HS-5 (cell line): ENCODE measurements around the gene RAVER1.
A peak's percentile ranks its signal among the peaks of the same experiment; 100 is the strongest.

Experiments used
- DNase-seq: peaks from one replicate; pipeline ENCODE4 v3.0.0-alpha.2; 2012; ENCODE audit warnings: low read depth

The RAVER1 gene

DNA sequence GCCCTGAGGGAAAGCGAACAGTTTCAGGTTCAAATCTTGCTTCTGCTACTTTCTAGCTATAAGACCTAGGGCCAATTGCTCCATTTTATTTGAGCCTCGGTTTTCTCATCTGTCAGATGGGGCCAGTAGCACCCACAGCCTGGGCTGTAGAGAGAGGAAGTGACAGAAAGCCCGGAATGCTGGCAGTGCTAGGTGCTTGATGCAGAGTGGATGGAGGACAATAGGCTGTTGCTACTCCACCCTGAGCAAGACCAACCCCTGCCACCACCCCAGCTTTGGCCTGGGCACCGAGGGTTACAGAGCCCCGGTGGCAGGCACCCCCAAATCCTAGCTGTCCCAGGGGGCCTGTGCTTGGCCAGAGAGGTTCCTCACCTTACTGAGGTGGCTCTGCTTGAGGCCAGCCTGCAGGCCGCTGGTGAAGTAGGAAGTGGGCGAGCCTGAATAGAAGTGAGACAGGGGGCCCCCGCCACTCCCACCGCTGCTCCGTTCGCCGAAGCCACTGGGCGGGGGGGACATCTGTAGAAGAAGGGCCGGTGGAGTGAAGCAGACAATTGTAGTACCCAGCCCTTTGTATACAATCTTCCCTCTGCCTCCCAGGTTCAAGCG lies 15.4 kb downstream of the RAVER1 start:
- DNase-seq, result no peak

GRCh38 chr19:10317045-10317856 lies 16.1 kb downstream of the RAVER1 start:
- no peak for DNase-seq

GRCh38 chr19:10316229-10317044 lies 16.9 kb downstream of the RAVER1 start:
- no peak for DNase-seq

GRCh38 chr19:10315335-10316214 lies 17.8 kb downstream of the RAVER1 start, which contains the start of gene FDX2:
TSS of gene FDX2 (minus strand) at chr19:10316015. CDS start at chr19:10315996, 19 bp downstream.
- peak; percentile 65 for DNase-seq

- DNase-seq, result no peak
Observed at GRCh38 chr19:10309423-10309822, 23.9 kb downstream of the RAVER1 start, which contains the start of gene ZGLP1. TSS of gene ZGLP1 (minus strand) at chr19:10309815.

DNA sequence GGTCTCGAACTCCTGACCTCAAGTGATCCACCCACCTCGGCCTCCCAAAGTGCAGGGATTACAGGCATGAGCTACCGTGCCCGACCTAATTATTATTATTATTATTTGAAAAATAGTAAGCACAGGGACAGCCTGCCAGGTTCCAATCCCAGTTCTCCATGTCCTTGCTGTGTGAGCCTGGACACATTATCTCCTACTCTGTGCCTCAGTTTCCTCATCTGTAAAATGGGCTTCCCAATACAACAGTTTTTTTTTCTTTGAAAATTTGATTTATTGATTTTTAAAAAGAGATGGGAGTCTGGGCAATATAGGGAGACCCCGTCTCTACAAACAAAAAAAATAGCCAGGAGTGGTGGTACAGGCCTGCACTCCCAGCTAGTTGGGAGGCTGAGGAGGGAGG lies 27.0 kb downstream of the RAVER1 start:
- no peak for DNase-seq

- no peak for DNase-seq
Observed at GRCh38 chr19:10305139-10305806, 28.1 kb downstream of the RAVER1 start.

- DNase-seq, result no peak
Observed at GRCh38 chr19:10299545-10300458, 33.5 kb downstream of the RAVER1 start.

DNA sequence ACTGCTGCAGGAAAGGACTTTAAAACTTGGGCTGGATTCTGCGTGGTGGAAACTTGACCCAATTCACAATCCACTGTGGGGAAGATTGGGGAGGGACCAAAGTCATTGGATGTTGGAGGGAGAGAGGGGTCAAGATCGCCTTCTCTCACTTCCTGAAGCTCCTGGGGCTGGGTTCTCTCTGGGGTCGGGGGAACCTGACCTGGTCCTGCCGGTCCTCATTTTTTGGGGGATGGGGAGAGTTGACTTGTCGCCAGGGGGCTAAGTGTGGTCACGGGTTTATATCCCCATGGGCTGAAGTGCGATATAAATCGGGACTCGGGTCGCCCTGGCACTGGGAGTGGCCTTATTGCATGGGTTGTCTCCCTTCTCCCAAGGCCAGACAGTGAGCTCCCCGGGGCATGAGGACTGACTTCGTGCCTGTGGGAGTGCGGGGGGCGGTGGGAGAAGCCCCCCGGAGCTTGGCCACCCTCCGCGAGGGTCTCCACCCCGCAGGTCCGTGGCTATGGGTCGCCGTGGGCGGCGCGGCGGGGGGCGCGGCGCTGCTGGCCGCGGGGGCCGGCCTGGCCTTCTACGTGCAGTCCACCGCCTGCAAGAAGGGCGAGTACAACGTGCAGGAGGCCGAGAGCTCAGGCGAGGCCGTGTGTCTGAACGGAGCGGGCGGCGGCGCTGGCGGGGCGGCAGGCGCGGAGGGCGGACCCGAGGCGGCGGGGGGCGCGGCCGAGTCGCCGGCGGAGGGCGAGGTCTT lies 37.3 kb downstream of the RAVER1 start:
- no peak for DNase-seq

DNA sequence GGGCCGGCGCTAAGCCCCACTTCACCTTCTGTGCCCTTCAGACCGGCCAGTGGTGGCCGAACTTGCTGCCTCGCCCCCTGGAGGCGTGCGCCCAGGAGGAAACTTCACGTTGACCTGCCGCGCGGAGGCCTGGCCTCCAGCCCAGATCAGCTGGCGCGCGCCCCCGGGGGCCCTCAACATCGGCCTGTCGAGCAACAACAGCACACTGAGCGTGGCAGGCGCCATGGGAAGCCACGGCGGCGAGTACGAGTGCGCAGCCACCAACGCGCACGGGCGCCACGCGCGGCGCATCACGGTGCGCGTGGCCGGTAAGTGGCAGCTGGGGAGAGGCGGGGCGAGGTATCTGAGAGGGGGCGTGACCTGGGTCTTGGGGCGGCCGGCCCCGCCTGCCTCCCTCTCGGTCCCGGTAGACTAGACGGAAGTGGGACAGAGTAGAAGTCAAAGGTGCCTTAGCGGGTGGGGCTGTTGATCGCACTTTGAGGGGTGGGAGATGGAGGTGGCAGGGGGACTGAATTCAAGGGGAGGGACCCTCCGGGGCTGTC lies 38.0 kb downstream of the RAVER1 start:
- no peak for DNase-seq

- no peak for DNase-seq
Observed at GRCh38 chr19:10294368-10294697, 39.0 kb downstream of the RAVER1 start.

DNA sequence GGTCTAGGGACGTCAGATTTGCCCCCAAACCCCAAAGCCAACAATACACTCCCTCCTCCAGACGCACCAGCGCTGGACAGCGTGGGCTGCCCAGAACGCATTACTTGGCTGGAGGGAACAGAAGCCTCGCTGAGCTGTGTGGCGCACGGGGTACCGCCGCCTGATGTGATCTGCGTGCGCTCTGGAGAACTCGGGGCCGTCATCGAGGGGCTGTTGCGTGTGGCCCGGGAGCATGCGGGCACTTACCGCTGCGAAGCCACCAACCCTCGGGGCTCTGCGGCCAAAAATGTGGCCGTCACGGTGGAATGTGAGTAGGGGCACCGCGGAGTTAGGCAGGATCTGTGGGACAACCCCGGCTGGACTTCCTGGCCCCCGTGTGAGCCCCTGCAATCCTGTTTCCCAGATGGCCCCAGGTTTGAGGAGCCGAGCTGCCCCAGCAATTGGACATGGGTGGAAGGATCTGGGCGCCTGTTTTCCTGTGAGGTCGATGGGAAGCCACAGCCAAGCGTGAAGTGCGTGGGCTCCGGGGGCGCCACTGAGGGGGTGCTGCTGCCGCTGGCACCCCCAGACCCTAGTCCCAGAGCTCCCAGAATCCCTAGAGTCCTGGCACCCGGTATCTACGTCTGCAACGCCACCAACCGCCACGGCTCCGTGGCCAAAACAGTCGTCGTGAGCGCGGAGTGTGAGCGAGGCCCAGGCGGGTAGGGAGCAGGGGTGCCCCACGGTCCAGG lies 39.5 kb downstream of the RAVER1 start:
- DNase-seq, result no peak

DNA sequence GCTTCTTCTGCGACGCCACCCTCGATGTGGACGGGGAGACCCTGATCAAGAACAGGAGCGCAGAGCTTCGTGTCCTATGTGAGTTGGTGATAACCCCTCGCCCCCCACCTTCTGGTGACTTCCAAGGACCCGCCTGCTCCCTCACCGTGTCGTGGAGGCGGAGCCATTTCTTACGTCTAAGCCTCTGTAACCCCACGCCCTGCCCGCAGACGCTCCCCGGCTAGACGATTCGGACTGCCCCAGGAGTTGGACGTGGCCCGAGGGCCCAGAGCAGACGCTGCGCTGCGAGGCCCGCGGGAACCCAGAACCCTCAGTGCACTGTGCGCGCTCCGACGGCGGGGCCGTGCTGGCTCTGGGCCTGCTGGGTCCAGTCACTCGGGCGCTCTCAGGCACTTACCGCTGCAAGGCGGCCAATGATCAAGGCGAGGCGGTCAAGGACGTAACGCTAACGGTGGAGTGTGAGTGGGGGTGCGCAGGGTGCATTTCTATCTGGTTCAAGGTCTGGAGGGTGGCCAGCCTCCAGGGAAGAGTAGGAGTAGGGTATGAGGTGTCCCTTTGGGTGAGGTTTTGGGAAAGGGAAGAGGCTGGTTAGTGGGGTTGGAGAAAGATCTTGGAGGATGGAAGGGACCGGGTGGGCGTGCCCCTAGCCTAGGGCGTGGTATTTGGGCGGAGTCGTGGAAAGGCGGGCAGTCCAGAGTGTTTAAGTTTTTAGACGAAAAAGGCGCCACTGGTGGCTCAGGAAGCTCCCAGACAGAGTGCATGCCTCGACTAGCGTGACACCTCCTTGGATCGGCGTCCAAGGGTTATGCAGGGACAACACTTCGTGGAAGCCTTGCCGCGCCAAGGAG lies 40.3 kb downstream of the RAVER1 start:
- DNase-seq, result no peak

DNA sequence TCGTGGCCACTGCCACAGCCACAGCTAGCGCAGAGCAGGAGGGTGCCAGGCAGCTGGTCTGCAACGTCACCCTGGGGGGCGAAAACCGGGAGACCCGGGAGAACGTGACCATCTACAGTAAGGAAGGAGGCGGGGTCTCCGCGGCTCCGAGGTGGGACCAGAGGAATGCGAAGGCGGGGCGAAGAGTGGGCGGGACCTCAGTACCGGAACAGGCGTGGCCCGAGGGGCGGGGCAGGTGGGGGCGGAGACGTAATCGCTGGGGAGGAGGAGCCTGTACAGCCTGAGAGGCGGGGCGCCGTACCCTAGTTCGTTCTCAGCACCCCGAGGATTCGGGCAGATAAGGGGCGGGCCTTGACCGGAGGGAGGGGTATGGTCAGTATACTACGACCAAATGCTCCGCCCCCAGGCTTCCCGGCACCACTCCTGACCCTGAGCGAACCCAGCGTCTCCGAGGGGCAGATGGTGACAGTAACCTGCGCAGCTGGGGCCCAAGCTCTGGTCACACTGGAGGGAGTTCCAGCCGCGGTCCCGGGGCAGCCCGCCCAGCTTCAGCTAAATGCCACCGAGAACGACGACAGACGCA lies 41.0 kb downstream of the RAVER1 start:
- no peak for DNase-seq

DNA sequence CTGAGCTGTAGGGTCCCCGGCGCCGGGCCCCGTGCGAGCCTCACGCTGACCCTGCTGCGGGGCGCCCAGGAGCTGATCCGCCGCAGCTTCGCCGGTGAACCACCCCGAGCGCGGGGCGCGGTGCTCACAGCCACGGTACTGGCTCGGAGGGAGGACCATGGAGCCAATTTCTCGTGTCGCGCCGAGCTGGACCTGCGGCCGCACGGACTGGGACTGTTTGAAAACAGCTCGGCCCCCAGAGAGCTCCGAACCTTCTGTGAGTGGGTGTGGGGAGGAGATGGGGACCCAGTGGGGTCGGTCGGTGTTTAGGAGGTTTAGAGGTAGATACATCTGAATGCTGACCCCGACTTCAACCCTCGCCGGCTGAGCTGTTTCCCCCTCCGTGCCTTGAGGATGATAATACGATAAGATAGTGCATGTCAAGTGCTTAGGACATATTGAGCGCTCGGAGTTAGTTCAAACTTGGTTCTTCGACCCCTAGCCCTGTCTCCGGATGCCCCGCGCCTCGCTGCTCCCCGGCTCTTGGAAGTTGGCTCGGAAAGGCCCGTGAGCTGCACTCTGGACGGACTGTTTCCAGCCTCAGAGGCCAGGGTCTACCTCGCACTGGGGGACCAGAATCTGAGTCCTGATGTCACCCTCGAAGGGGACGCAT lies 41.6 kb downstream of the RAVER1 start:
- no peak for DNase-seq

DNA sequence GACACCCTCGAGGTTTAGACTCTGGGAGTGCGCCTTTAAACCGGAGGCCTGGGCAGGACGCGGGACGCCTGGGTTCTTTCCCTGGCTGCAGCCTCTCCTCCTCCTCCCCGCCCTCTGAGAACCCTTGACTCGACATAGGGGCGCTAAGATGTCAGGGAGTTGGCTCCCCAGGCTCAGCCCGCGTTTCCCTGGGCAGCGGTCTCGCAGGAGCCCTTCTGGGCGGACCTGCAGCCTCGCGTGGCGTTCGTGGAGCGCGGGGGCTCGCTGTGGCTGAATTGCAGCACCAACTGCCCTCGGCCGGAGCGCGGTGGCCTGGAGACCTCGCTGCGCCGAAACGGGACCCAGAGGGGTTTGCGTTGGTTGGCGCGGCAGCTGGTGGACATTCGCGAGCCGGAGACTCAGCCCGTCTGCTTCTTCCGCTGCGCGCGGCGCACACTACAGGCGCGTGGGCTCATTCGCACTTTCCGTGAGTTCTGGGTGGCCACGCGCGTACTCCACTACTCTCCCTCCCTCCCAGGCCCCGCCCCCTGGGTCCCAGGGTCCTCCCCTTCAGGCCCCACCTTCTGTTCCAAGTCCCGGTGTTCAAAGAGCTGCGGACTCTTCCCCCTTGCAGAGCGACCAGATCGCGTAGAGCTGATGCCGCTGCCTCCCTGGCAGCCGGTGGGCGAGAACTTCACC lies 42.3 kb downstream of the RAVER1 start:
- DNase-seq, result no peak
